ENCODE data around the gene GSS.

DNA sequence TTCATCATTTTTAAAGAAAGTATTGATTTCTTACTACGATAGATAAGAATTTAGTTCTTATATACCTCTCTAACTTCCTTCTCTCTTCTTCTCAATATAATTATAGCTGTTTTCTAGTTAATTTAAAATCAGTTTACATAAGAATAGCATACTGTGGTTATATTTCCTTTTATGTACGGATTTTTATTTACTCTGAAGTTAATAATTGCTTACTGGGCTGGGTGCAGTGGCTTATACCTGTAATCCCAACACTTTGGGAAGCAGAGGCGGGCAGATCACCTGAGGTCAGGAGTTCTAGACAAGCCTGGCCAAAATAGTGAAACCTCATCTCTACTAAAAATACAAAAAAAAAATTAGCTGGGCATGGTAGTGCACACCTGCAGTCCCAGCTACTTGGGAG lies 69.5 kb downstream of the GSS start:
- TF ChIP-seq, protein P1, sequence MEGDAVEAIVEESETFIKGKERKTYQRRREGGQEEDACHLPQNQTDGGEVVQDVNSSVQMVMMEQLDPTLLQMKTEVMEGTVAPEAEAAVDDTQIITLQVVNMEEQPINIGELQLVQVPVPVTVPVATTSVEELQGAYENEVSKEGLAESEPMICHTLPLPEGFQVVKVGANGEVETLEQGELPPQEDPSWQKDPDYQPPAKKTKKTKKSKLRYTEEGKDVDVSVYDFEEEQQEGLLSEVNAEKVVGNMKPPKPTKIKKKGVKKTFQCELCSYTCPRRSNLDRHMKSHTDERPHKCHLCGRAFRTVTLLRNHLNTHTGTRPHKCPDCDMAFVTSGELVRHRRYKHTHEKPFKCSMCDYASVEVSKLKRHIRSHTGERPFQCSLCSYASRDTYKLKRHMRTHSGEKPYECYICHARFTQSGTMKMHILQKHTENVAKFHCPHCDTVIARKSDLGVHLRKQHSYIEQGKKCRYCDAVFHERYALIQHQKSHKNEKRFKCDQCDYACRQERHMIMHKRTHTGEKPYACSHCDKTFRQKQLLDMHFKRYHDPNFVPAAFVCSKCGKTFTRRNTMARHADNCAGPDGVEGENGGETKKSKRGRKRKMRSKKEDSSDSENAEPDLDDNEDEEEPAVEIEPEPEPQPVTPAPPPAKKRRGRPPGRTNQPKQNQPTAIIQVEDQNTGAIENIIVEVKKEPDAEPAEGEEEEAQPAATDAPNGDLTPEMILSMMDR (IDR thresholded peaks at IDR 0.05) = no peak
- TF ChIP-seq POLR2A (IDR thresholded peaks at IDR 0.05) = no peak

Measured in testis (tissue), 2 donors.